GM12878 (cell line): ENCODE data around the gene KIRREL3. TPM values are rescaled to one million over a fixed set of nuclear protein-coding genes. Genes with fewer than 3 reads are reported as not detected.

Experiments used
- CREB1 ChIP-seq: IDR thresholded peaks from 2 replicates; pipeline ENCODE4 v1.6.1; 2012; ENCODE audit warnings: low read depth, mild to moderate bottlenecking, inconsistent platforms
- IRF4 ChIP-seq: IDR thresholded peaks from 2 replicates; pipeline ENCODE4 v1.6.1; 2011; ENCODE audit warnings: low read depth, low read length
- MXI1 ChIP-seq: fragments of 150-350 bp; IDR thresholded peaks from 2 replicates; pipeline ENCODE4 v1.6.1; 2011; ENCODE audit warnings: low read depth, mild to moderate bottlenecking, inconsistent platforms, low read length, improper control_type of control experiment
- PAX5 ChIP-seq: IDR thresholded peaks from 2 replicates; pipeline ENCODE4 v1.6.1; 2011; ENCODE audit warnings: low read depth, low read length, borderline replicate concordance
- POLR2AphosphoS2 ChIP-seq: IDR thresholded peaks from 2 replicates; pipeline ENCODE4 v1.6.1; 2011; ENCODE audit warnings: low read depth, mild to moderate bottlenecking, low read length, improper control_type of control experiment, moderate library complexity
- SIN3A ChIP-seq: IDR thresholded peaks from 2 replicates; pipeline ENCODE4 v1.6.1; 2012; ENCODE audit warnings: low read depth, low read length, improper control_type of control experiment
- SREBF2 ChIP-seq: IDR thresholded peaks from 2 replicates; pipeline ENCODE4 v1.6.1; 2012; ENCODE audit warnings: mild to moderate bottlenecking, low read length
- SUPT20H ChIP-seq: IDR thresholded peaks from 2 replicates; pipeline ENCODE4 v1.6.1; 2011; ENCODE audit warnings: low read depth, mild to moderate bottlenecking, low read length, moderate library complexity, borderline replicate concordance; ENCODE audit not compliant: control insufficient read depth
- SUZ12 ChIP-seq: fragments of 200-600 bp; sonication (generic); IDR thresholded peaks from one replicate; pipeline ENCODE4 v1.6.1; 2018; ENCODE audit warnings: antibody characterized with exemption, mild to moderate bottlenecking; ENCODE audit not compliant: unreplicated experiment
- ZSCAN29 ChIP-seq: fragments of 450-650 bp; IDR thresholded peaks from 2 replicates; pipeline ENCODE4 v1.6.1; 2017; ENCODE audit warnings: mild to moderate bottlenecking, moderate library complexity
- polyA plus RNA-seq, 11 experiments: library from polyadenylated mRNA; depleted of rRNA in 4 of 11; unstranded in 6 of 11; stranded (reverse) in 5 of 11; fragments of >200 nt; fragmentation: Nextera tagmentation in 4 of 11; fragmentation: Illumina TruSeq in 1 of 11; extraction: Ambion mirVana in 4 of 11; extraction: Trizol in 1 of 11; gene quantifications; 1 replicate in 1 of 11; 2 replicates in 10 of 11; pipeline versions ENCODE4 v1.2.1 to v1.2.3, GENCODE V29; 2011 to 2016; ENCODE audit warnings: inconsistent platforms in 2 of 11, missing spikeins in 2 of 11, low read depth in 1 of 11
- total RNA-seq, 4 experiments: library from RNA; depleted of rRNA in 3 of 4; stranded (reverse); fragments of >200 nt in 3 of 4; fragmentation: Illumina TruSeq in 1 of 4; extraction: Trizol in 1 of 4; gene quantifications; 2 replicates each; pipeline versions ENCODE4 v1.2.1 to v1.2.3, GENCODE V29; 2013 to 2021
- TF ChIP-seq, protein P1 (sequence below): fragments of 450-650 bp; IDR thresholded peaks from 2 replicates; pipeline ENCODE4 v1.6.1; 2016; ENCODE audit warnings: mild to moderate bottlenecking, moderate library complexity, borderline replicate concordance

The KIRREL3 gene
- total and polyA plus RNA-seq, 10 of the 15 experiments (the other 5 are each of a cell fraction or from before 2014, with no cell fraction given) = under 0.01 TPM; not detected in 9

DNA sequence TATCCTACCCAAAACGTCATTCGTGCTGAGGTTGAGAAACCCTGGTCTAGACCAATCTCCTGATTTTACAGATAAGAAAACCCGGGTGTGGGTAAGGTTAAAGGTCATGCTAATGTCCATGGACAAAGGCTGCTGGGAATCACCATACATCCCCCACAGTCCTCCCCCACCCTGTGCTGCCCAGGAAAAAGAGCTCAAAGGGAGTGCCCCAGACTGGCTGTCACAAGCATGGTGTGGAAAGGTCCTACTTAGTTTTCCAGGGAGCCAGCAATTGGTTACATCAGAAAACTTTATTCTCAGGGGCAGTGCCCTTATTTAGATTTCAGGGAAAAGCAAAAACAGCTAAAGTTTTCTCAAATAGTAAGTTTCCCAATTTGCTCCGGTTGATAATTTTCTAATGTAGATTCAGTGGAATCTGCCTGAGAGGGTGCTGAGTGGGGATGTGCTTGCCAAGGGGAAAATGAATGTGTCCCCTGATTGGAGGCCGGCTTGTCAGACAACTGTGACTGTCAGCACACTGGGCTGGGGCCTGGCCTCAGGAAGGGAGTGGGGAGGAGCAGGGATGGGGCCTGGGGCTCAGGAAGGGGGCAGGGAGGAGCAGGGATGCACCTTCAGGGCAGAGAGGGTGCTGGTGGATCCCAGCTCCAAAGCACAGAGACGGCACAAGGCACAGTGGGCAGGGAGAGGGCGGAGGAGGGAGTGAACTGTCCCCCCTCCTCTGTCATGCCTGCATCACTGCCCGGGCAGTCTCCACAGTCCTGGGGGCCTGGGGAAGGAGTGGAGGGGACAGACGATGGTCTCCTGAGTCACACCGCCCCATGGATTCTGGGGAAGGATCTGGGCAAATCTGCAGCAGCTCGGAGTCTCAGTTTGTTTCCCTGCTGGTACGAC lies 263.6 kb downstream of the KIRREL3 start (continued):
- TF ChIP-seq MXI1 (no peak), SUPT20H (no peak), PAX5 (no peak), SUZ12 (no peak), SIN3A (no peak), POLR2AphosphoS2 (no peak), IRF4 (no peak), ZSCAN29 (no peak), CREB1 (no peak), SREBF2 (no peak)
- TF ChIP-seq, protein P1, sequence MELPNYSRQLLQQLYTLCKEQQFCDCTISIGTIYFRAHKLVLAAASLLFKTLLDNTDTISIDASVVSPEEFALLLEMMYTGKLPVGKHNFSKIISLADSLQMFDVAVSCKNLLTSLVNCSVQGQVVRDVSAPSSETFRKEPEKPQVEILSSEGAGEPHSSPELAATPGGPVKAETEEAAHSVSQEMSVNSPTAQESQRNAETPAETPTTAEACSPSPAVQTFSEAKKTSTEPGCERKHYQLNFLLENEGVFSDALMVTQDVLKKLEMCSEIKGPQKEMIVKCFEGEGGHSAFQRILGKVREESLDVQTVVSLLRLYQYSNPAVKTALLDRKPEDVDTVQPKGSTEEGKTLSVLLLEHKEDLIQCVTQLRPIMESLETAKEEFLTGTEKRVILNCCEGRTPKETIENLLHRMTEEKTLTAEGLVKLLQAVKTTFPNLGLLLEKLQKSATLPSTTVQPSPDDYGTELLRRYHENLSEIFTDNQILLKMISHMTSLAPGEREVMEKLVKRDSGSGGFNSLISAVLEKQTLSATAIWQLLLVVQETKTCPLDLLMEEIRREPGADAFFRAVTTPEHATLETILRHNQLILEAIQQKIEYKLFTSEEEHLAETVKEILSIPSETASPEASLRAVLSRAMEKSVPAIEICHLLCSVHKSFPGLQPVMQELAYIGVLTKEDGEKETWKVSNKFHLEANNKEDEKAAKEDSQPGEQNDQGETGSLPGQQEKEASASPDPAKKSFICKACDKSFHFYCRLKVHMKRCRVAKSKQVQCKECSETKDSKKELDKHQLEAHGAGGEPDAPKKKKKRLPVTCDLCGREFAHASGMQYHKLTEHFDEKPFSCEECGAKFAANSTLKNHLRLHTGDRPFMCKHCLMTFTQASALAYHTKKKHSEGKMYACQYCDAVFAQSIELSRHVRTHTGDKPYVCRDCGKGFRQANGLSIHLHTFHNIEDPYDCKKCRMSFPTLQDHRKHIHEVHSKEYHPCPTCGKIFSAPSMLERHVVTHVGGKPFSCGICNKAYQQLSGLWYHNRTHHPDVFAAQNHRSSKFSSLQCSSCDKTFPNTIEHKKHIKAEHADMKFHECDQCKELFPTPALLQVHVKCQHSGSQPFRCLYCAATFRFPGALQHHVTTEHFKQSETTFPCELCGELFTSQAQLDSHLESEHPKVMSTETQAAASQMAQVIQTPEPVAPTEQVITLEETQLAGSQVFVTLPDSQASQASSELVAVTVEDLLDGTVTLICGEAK = no peak
